Pancreas (tissue), 10 donors: ENCODE data around the gene THEM5. TPM values are rescaled to one million over a fixed set of nuclear protein-coding genes. Genes with fewer than 3 reads are reported as not detected.

Source experiments
- ATAC-seq, 4 donors: fragments of 200-7000 bp; cut with Tn5 transposase; one replicate each; pipeline versions ENCODE4 v1.8.0 to v1.9.1; 2020; ENCODE audit warnings: mild to moderate bottlenecking in 4 of 4, moderate library complexity in 4 of 4
- DNase-seq, 6 donors: peaks; one replicate each; pipeline ENCODE4 v3.0.0-alpha.2; 2020
- FAIRE-seq: peaks from 2 replicates; lab custom pipeline; 2012; peaks lifted over from hg19 to GRCh38; lab: Jason Lieb, UNC
- H3K27ac ChIP-seq, 4 donors: fragments of 200-600 bp; sonication (generic); 1 replicate in 3 of 4; 2 replicates in 1 of 4; pipeline versions ENCODE4 v1.5.0 to v1.8.0; 2020
- H3K27me3 ChIP-seq, 4 donors: fragments of 200-600 bp; one replicate each; pipeline ENCODE4 v1.8.0; 2021
- H3K36me3 ChIP-seq, 3 donors: fragments of 200-600 bp; sonication (generic) in 1 of 3; one replicate each; pipeline versions ENCODE4 v1.5.0 to v1.8.0; 2020 to 2021
- H3K4me1 ChIP-seq, 3 donors: fragments of 200-600 bp; one replicate each; pipeline ENCODE4 v1.8.0; 2021
- H3K4me3 ChIP-seq, 4 donors: fragments of 200-600 bp; sonication (generic) in 2 of 4; one replicate each; pipeline versions ENCODE4 v1.5.0 to v1.8.0; 2020 to 2021
- H3K9me3 ChIP-seq, 4 donors: fragments of 200-600 bp; one replicate each; pipeline ENCODE4 v1.8.0; 2021
- CTCF ChIP-seq, 4 donors: fragments of 200-600 bp; sonication (generic) in 3 of 4; IDR thresholded peaks; one replicate each; pipeline versions ENCODE4 v1.5.0 to v1.8.0; 2021; ENCODE audit warnings: antibody characterized with exemption in 4 of 4
- WGBS, 2 donors: extraction: QIAGEN DNeasy Blood & Tissue Kit; methylation state at CpG; one replicate each; pipeline ENCODE4 v1.1.7; 2013; 5-methylcytosine and 5-hydroxymethylcytosine counted together
- intact Hi-C, 3 donors: fragments of 100-400 bp; cut with DNase I; formaldehyde crosslinking; loops; one replicate each; pipeline versions ENCODE4 v1.11.1 to v1.14.2; 2022
- polyA plus RNA-seq, 2 donors: library from polyadenylated mRNA; stranded (reverse); fragments of 200-250 nt; gene quantifications; one replicate each; pipeline ENCODE4 v1.2.3, GENCODE V29; 2013
- total RNA-seq, 6 donors: library from RNA; stranded (reverse); fragmentation: NEBNext Ultra II Directional in 4 of 6; extraction: Animal tissue kit (Norgen Biotek cat#: 25700) in 4 of 6; gene quantifications; one replicate each; pipeline versions ENCODE4 v1.2.1 to v1.2.4, GENCODE V29; 2021 to 2023
- donor health status: healthy with polysubstance abuse.
- donor health status: DM: no; HTN: no; CAD: no; lungs with moderate emphysema.
- donor health status: DM: no; HTN: no; CAD: no.
- donor health status: control.
- donor health status: control.
- donor health status: Bipolar disorder and iron deficiency.
- donor health status: DM: yes; HTN: yes; CAD: no.
- donor health status: DM: no; HTN: no; CAD: no.
- donor health status: DM: no; HTN: no; CAD: no.
- donor health status: DM: yes; HTN: yes; CAD: no.

Gene THEM5
- total and polyA plus RNA-seq, 8 donors, result 0.17 TPM; not detected in 7

GRCh38 chr1:151815716-151816327 is 37.7 kb downstream of the THEM5 start:
- H3K27me3 ChIP-seq, result no peaks in the 10 kb centered on the region
- WGBS, 2 donors, result 85 to 96% methylated on average over 12 of the region's 12 CpGs
- H3K9me3 ChIP-seq, result no peaks in the 10 kb centered on the region
- intact Hi-C loops, result no loop called here
- FAIRE-seq (no peak), DNase-seq (peak in 2 of 6 donors; percentile 38 to 47), ATAC-seq (no peak)
- no peak overlapping the region for H3K27ac ChIP-seq
- no peak for TF ChIP-seq CTCF (IDR thresholded peaks at IDR 0.05)
- H3K4me3 ChIP-seq, result no peak overlapping the region
- peaks cover 9 to 14% (median 12%) of the 10 kb centered on the region in 3 donors for H3K4me1 ChIP-seq
- H3K36me3 ChIP-seq, result peaks cover 0 to 68% (median 23%) of the 10 kb centered on the region in 3 donors

DNA sequence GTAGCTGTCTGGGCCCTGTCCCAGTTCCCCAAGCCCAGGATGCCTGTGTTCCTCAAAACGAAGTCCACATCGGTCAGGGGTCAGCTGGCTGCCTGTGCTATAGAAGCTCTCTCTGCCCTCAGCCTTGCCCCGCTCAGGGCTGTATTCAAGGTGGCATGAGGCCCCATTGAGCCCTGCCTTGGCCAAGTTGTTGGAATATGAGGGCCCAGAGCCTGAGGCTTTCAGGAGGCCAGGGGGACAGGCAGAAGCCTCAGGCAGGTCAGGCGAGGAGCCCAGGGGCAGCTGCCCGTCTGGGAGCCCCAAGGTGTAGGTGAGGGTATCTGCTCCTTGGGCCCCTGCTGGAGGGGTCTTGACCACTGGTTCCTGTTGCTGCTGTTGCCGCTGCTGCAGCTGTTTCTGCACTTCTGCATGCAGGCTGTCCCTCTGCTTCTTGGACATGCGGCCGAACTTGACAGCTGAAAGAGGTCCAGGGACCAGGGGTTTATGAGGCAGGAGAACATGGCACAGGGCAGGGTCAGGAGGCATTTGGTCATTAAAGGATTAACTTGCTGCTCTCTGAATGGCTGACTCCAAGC is 38.5 kb downstream of the THEM5 start:
- Histone ChIP-seq H3K4me3 (no peak overlapping the region), H3K36me3 (peaks cover 0 to 69% (median 23%) of the 10 kb centered on the region in 3 donors), H3K27ac (no peak overlapping the region), H3K27me3 (no peaks in the 10 kb centered on the region), H3K9me3 (no peaks in the 10 kb centered on the region), H3K4me1 (peaks cover 4 to 10% (median 9%) of the 10 kb centered on the region in 3 donors)
- intact Hi-C loops, result no loop called here
- FAIRE-seq, result no peak
- DNase-seq, result peak in 2 of 6 donors; percentile 35 to 61
- WGBS, 2 donors, result 89 to 90% methylated on average over 8 of the region's 8 CpGs
- no peak for ATAC-seq
- TF ChIP-seq CTCF (IDR thresholded peaks at IDR 0.05), result no peak

GRCh38 chr1:151814426-151814825 is 39.1 kb downstream of the THEM5 start:
- Histone ChIP-seq H3K4me3 (no peak overlapping the region), H3K36me3 (peaks cover 0 to 69% (median 23%) of the 10 kb centered on the region in 3 donors), H3K27ac (no peak overlapping the region), H3K27me3 (no peaks in the 10 kb centered on the region), H3K9me3 (no peaks in the 10 kb centered on the region), H3K4me1 (peaks cover 0 to 16% (median 8%) of the 10 kb centered on the region in 3 donors)
- intact Hi-C loops, result no loop called here
- no peak for TF ChIP-seq CTCF (IDR thresholded peaks at IDR 0.05)
- no peak for FAIRE-seq
- ATAC-seq, result no peak
- WGBS, 2 donors, result 89 to 91% methylated on average over 15 of the region's 15 CpGs
- DNase-seq, result peak in 2 of 6 donors; percentile 49 to 63

DNA sequence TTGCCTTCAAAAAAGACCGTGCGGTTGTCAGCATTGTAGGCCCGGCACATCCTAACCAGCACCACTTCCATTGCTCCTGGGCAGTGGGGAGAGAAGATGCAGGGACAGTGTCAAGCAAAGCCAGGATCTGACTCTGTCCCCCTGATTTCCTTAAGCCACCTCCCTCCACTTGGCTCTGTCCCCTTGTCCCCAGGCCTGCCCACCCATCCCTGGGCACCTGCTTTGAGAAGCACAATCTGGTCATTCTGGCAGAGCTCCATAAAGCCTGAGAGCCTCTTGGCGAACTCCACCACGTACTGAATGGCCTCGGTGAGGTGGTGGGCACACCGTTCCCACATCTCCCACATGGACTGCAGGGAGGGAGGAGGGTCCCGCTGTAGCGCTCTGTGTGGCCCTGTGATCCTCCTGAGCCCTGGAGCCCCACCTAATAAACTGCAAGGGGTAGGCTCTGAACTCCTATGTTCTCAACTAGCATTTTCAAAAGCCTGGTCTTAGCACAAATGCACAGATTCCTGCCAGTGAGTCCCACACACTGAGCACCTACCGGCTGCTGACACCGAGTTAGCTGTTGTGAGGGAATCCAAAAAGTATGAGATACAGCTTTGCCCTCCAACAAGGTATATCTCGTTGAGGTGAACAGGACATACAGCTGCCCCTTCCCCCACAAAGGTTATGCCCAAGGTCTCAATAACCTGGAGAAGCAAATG is 40.1 kb downstream of the THEM5 start:
- WGBS, 2 donors, result 81 to 84% methylated on average over 12 of the region's 12 CpGs
- intact Hi-C loops, result no loop called here
- ATAC-seq (no peak), DNase-seq (peak in 2 of 6 donors; percentile 25 to 30), FAIRE-seq (no peak)
- no peak for TF ChIP-seq CTCF (IDR thresholded peaks at IDR 0.05)
- Histone ChIP-seq H3K9me3 (no peaks in the 10 kb centered on the region), H3K4me3 (no peak overlapping the region), H3K27ac (no peak overlapping the region), H3K36me3 (peaks cover 0 to 73% (median 23%) of the 10 kb centered on the region in 3 donors), H3K27me3 (no peaks in the 10 kb centered on the region), H3K4me1 (peaks cover 0 to 18% (median 11%) of the 10 kb centered on the region in 3 donors)
